ENCODE measurements around the gene BACE1.

Gene BACE1

GRCh38 chr11:117316197-117316961 is at the start of gene BACE1:
Gene BACE1 (minus strand): TSS chr11:117316256. CDS start chr11:117315795, 461 bp downstream.
- peak within 1 kb of the TSS; percentile 46 for H2AFZ ChIP-seq (ENCODE audit: low read depth, low read length)
- peak within 1 kb of the TSS; percentile 50 for H3K4me3 ChIP-seq (ENCODE audit: low read length)
- H3K27me3 ChIP-seq (ENCODE audit: insufficient read depth, low read length) = no peaks in the 10 kb centered on the region
- H3K36me3 ChIP-seq (ENCODE audit: insufficient read depth, low read length) = no peaks in the 10 kb centered on the region
- H3K4me1 ChIP-seq (ENCODE audit: insufficient read depth, low read length) = peaks cover 19% of the 10 kb centered on the region
- no peaks in the 10 kb centered on the region for H3K9me3 ChIP-seq (ENCODE audit: low read length)

GRCh38 chr11:117361432-117361831 is 45.4 kb upstream of the BACE1 start:
- Histone ChIP-seq H3K4me3 (ENCODE audit: low read length) (no peak overlapping the region), H3K27me3 (ENCODE audit: insufficient read depth, low read length) (no peaks in the 10 kb centered on the region), H2AFZ (ENCODE audit: low read depth, low read length) (no peak overlapping the region), H3K36me3 (ENCODE audit: insufficient read depth, low read length) (peaks cover 52% of the 10 kb centered on the region), H3K9me3 (ENCODE audit: low read length) (peaks cover 4% of the 10 kb centered on the region), H3K4me1 (ENCODE audit: insufficient read depth, low read length) (no peaks in the 10 kb centered on the region)

- Histone ChIP-seq H3K4me3 (ENCODE audit: low read length) (no peak overlapping the region), H3K36me3 (ENCODE audit: insufficient read depth, low read length) (peaks cover 54% of the 10 kb centered on the region), H2AFZ (ENCODE audit: low read depth, low read length) (no peak overlapping the region), H3K27me3 (ENCODE audit: insufficient read depth, low read length) (no peaks in the 10 kb centered on the region), H3K9me3 (ENCODE audit: low read length) (no peaks in the 10 kb centered on the region), H3K4me1 (ENCODE audit: insufficient read depth, low read length) (no peaks in the 10 kb centered on the region)
Measured at GRCh38 chr11:117356126-117356890, 40.3 kb upstream of the BACE1 start.

- Histone ChIP-seq H3K9me3 (ENCODE audit: low read length) (no peaks in the 10 kb centered on the region), H3K36me3 (ENCODE audit: insufficient read depth, low read length) (peaks cover 47% of the 10 kb centered on the region), H3K27me3 (ENCODE audit: insufficient read depth, low read length) (no peaks in the 10 kb centered on the region), H3K4me1 (ENCODE audit: insufficient read depth, low read length) (no peaks in the 10 kb centered on the region), H3K4me3 (ENCODE audit: low read length) (no peak overlapping the region), H2AFZ (ENCODE audit: low read depth, low read length) (no peak overlapping the region)
Measured at GRCh38 chr11:117354550-117354949, 38.5 kb upstream of the BACE1 start.

- H3K36me3 ChIP-seq (ENCODE audit: insufficient read depth, low read length) = peaks cover 50% of the 10 kb centered on the region
- H3K4me3 ChIP-seq (ENCODE audit: low read length) = no peak overlapping the region
- no peaks in the 10 kb centered on the region for H3K4me1 ChIP-seq (ENCODE audit: insufficient read depth, low read length)
- no peak overlapping the region for H2AFZ ChIP-seq (ENCODE audit: low read depth, low read length)
- no peaks in the 10 kb centered on the region for H3K27me3 ChIP-seq (ENCODE audit: insufficient read depth, low read length)
- no peaks in the 10 kb centered on the region for H3K9me3 ChIP-seq (ENCODE audit: low read length)
Measured at GRCh38 chr11:117345039-117345438, 29.0 kb upstream of the BACE1 start.

- Histone ChIP-seq H2AFZ (ENCODE audit: low read depth, low read length) (no peak overlapping the region), H3K4me1 (ENCODE audit: insufficient read depth, low read length) (no peaks in the 10 kb centered on the region), H3K36me3 (ENCODE audit: insufficient read depth, low read length) (peaks cover 15% of the 10 kb centered on the region), H3K9me3 (ENCODE audit: low read length) (no peaks in the 10 kb centered on the region), H3K27me3 (ENCODE audit: insufficient read depth, low read length) (no peaks in the 10 kb centered on the region), H3K4me3 (ENCODE audit: low read length) (no peak overlapping the region)
Measured at GRCh38 chr11:117337076-117337475, 21.0 kb upstream of the BACE1 start.

- no peaks in the 10 kb centered on the region for H3K4me1 ChIP-seq (ENCODE audit: insufficient read depth, low read length)
- no peaks in the 10 kb centered on the region for H3K27me3 ChIP-seq (ENCODE audit: insufficient read depth, low read length)
- peaks cover 9% of the 10 kb centered on the region for H3K36me3 ChIP-seq (ENCODE audit: insufficient read depth, low read length)
- H3K4me3 ChIP-seq (ENCODE audit: low read length) = no peak overlapping the region
- H2AFZ ChIP-seq (ENCODE audit: low read depth, low read length) = no peak overlapping the region
- H3K9me3 ChIP-seq (ENCODE audit: low read length) = no peaks in the 10 kb centered on the region
Measured at GRCh38 chr11:117335399-117335798, 19.3 kb upstream of the BACE1 start.

GRCh38 chr11:117334896-117335295 is 18.8 kb upstream of the BACE1 start:
- H2AFZ ChIP-seq (ENCODE audit: low read depth, low read length) = no peak overlapping the region
- H3K4me3 ChIP-seq (ENCODE audit: low read length) = no peak overlapping the region
- no peaks in the 10 kb centered on the region for H3K9me3 ChIP-seq (ENCODE audit: low read length)
- H3K27me3 ChIP-seq (ENCODE audit: insufficient read depth, low read length) = no peaks in the 10 kb centered on the region
- H3K36me3 ChIP-seq (ENCODE audit: insufficient read depth, low read length) = peaks cover 5% of the 10 kb centered on the region
- H3K4me1 ChIP-seq (ENCODE audit: insufficient read depth, low read length) = no peaks in the 10 kb centered on the region

- H3K9me3 ChIP-seq (ENCODE audit: low read length) = no peaks in the 10 kb centered on the region
- H3K4me3 ChIP-seq (ENCODE audit: low read length) = no peak overlapping the region
- peaks cover 1% of the 10 kb centered on the region for H3K36me3 ChIP-seq (ENCODE audit: insufficient read depth, low read length)
- H3K27me3 ChIP-seq (ENCODE audit: insufficient read depth, low read length) = no peaks in the 10 kb centered on the region
- H3K4me1 ChIP-seq (ENCODE audit: insufficient read depth, low read length) = peaks cover 6% of the 10 kb centered on the region
- H2AFZ ChIP-seq (ENCODE audit: low read depth, low read length) = no peak overlapping the region
Measured at GRCh38 chr11:117333917-117334316, 17.9 kb upstream of the BACE1 start.

- Histone ChIP-seq H3K27me3 (ENCODE audit: insufficient read depth, low read length) (no peaks in the 10 kb centered on the region), H3K4me3 (ENCODE audit: low read length) (no peak overlapping the region), H3K36me3 (ENCODE audit: insufficient read depth, low read length) (no peaks in the 10 kb centered on the region), H2AFZ (ENCODE audit: low read depth, low read length) (no peak overlapping the region), H3K4me1 (ENCODE audit: insufficient read depth, low read length) (peaks cover 9% of the 10 kb centered on the region), H3K9me3 (ENCODE audit: low read length) (no peaks in the 10 kb centered on the region)
Measured at GRCh38 chr11:117332843-117333242, 16.8 kb upstream of the BACE1 start.

- peaks cover 9% of the 10 kb centered on the region for H3K4me1 ChIP-seq (ENCODE audit: insufficient read depth, low read length)
- H3K9me3 ChIP-seq (ENCODE audit: low read length) = no peaks in the 10 kb centered on the region
- H3K36me3 ChIP-seq (ENCODE audit: insufficient read depth, low read length) = no peaks in the 10 kb centered on the region
- H3K27me3 ChIP-seq (ENCODE audit: insufficient read depth, low read length) = no peaks in the 10 kb centered on the region
- peak overlapping the region; percentile 83 for H2AFZ ChIP-seq (ENCODE audit: low read depth, low read length)
- peak overlapping the region; percentile 71 for H3K4me3 ChIP-seq (ENCODE audit: low read length)
Measured at GRCh38 chr11:117328375-117329010, 12.4 kb upstream of the BACE1 start.

- H3K4me1 ChIP-seq (ENCODE audit: insufficient read depth, low read length) = peaks cover 9% of the 10 kb centered on the region
- H3K4me3 ChIP-seq (ENCODE audit: low read length) = peak within 1 kb of the TSS; percentile 71
- H2AFZ ChIP-seq (ENCODE audit: low read depth, low read length) = peak within 1 kb of the TSS; percentile 83
- H3K27me3 ChIP-seq (ENCODE audit: insufficient read depth, low read length) = no peaks in the 10 kb centered on the region
- H3K9me3 ChIP-seq (ENCODE audit: low read length) = no peaks in the 10 kb centered on the region
- H3K36me3 ChIP-seq (ENCODE audit: insufficient read depth, low read length) = no peaks in the 10 kb centered on the region
Measured at GRCh38 chr11:117327567-117328374, 11.7 kb upstream of the BACE1 start, which contains the start of gene CEP164. Gene CEP164 (plus strand): TSS chr11:117327854. CDS start chr11:117338587, 10,733 bp downstream.

Data from neuron (in vitro differentiated cells).